GM20000 (cell line): ENCODE data around the gene CAP2.

Source experiments
- DNase-seq: peaks from one replicate; pipeline ENCODE4 v3.0.0; 2012; ENCODE audit warnings: low spot score
- TF ChIP-seq, protein P1 (sequence below): IDR thresholded peaks from 2 replicates; pipeline ENCODE4 v1.5.1; 2012; ENCODE audit warnings: mild to moderate bottlenecking, control low read depth; ENCODE audit errors: extremely low read depth, missing control alignments

CAP2 gene, protein sequence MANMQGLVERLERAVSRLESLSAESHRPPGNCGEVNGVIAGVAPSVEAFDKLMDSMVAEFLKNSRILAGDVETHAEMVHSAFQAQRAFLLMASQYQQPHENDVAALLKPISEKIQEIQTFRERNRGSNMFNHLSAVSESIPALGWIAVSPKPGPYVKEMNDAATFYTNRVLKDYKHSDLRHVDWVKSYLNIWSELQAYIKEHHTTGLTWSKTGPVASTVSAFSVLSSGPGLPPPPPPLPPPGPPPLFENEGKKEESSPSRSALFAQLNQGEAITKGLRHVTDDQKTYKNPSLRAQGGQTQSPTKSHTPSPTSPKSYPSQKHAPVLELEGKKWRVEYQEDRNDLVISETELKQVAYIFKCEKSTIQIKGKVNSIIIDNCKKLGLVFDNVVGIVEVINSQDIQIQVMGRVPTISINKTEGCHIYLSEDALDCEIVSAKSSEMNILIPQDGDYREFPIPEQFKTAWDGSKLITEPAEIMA

DNA sequence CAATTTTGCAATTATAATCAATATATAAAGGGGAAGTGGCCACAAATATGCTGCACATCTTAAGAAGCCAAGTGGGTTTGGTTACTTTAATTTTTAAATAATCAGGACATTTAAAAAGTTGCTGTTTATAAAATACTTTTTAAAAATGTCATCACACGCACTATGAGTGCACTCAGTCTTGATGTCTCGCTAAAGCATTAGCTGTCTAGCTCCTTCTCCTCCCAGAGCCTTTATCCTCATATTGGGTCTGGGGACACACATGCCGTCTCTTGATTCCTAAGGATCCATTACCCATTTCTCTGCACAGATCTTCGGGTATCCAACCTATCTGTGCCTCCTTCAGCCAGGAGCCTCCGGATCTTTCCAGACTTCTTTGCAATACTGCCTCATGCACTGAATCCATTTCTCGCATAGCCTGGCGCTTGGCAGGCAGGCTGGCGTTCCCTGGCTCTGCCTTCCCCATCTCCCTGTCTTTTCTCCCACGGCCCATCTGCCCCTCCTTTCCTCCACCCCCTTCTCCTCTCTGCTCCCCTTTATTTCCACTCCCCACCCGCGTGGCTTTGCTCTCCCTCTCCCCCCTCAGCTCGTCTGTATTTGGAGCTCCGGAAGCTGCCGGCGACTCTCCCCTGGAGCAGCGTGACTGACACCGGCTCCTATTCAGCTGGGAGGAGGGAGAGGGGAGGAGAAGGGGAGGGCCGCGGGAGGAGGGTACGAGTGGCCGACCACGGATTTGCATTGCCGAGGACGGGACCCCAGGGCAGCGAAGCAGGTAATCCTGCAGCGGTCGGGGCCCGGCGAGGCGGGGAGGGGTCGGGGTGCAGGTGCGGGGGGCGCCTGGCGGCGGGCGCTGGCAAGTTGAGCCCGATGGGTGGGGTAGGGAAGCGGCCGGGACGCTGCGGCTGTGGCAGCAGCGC lies at the start of gene CAP2:
TSS of gene CAP2 (plus strand) at position 618 of the 914 bp plus-strand sequence. CDS start 27,961 bp downstream, outside the sequence.
- no peak for DNase-seq

DNA sequence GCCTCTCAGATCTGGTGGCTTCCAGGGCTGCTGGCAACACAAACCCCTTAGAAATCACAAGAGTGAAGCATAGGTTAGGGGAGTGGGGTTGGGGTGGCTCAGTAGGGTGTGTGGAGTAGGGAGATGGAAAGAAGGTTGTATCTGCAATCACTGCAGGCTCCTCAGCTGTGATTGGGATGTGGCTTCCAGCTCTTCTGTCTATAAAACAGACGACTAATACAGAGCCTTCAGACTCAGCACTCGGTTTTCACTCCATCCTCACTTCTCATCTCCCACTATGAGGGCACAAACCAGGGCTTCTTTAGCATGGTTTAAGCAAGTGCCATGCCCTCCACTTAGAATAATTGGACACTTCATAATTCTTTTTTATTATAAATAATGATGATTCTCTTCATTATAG lies 46.4 kb upstream of the CAP2 start:
- TF ChIP-seq, protein P1, sequence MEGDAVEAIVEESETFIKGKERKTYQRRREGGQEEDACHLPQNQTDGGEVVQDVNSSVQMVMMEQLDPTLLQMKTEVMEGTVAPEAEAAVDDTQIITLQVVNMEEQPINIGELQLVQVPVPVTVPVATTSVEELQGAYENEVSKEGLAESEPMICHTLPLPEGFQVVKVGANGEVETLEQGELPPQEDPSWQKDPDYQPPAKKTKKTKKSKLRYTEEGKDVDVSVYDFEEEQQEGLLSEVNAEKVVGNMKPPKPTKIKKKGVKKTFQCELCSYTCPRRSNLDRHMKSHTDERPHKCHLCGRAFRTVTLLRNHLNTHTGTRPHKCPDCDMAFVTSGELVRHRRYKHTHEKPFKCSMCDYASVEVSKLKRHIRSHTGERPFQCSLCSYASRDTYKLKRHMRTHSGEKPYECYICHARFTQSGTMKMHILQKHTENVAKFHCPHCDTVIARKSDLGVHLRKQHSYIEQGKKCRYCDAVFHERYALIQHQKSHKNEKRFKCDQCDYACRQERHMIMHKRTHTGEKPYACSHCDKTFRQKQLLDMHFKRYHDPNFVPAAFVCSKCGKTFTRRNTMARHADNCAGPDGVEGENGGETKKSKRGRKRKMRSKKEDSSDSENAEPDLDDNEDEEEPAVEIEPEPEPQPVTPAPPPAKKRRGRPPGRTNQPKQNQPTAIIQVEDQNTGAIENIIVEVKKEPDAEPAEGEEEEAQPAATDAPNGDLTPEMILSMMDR = no peak
- DNase-seq = no peak

More for the DNA sequence above, at the start of gene CAP2:
- TF ChIP-seq, protein P1 = no peak

DNA sequence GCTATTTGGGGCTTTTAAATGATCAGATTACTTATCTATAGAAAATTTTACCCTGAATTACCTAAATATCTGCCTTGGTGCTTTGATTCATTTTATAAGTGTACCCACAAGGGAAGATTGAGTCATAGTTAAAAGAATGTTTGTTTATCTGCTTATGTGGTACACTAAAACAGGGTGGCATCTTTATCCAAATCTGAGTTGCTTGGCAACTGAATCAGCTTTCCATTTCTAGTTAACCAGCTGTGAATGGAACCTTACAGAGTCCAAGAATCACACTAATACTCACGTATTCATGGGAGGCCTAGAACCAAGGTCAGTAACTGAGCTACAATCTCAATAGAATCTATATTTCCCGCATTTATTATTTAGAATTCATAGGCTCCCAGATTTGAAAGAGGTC lies 44.0 kb upstream of the CAP2 start:
- TF ChIP-seq, protein P1 = no peak

DNA sequence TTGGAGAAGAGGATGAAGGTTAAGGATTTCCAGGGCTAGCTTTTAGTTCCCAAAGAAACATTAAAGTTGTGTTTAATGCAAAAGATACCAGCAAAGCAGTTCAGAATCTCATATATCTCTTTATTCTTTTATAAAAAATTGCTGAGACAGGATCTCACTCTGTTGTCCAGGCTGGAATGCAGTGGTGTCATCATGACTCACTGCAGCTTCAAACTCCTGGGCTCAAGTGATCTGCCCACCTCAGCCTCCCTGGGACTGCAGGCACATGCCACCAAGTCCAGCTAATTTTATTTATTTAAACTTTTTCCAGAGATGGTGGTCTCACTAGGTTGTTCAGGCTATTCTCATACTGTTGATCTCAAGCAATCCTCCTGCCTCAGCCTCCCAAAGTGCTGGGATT lies 41.1 kb upstream of the CAP2 start:
- TF ChIP-seq, protein P1 = no peak
- no peak for DNase-seq

More for the DNA sequence above, 44.0 kb upstream of the CAP2 start:
- no peak for DNase-seq

DNA sequence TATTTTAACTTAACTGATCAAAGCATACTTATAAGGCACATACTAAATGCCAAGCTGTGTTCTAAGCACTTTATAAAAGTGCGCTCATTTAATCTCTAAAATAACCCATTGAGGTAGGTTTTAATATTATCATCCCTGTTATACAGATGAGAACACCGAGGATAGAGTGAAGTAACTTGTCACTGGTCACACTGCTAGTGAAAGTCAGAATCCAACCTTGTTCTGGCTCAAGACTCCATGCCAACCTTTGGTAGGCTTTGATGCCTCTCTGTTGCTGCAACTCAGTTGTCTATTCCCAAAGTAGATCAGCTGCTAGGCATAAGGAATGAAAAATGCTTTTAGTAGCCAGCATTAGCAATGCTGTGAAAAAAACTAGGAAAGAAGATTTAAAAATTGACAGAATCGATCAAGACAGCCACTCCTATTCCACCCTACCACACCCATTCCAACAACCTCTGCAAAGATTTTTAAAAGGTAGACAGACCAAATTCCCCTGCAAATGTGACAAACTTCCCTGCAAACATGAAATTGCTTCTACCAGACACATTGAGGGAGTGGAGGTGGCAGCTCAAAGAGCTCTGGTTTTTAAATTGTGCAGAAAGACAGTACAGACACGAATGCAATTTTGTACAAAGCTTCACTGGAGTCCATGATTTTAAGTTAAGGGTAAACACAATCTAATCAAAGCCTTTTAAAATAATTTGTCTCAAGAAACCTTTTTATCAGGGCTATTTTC lies 39.8 kb upstream of the CAP2 start:
- DNase-seq = no peak
- TF ChIP-seq, protein P1 = no peak

DNA sequence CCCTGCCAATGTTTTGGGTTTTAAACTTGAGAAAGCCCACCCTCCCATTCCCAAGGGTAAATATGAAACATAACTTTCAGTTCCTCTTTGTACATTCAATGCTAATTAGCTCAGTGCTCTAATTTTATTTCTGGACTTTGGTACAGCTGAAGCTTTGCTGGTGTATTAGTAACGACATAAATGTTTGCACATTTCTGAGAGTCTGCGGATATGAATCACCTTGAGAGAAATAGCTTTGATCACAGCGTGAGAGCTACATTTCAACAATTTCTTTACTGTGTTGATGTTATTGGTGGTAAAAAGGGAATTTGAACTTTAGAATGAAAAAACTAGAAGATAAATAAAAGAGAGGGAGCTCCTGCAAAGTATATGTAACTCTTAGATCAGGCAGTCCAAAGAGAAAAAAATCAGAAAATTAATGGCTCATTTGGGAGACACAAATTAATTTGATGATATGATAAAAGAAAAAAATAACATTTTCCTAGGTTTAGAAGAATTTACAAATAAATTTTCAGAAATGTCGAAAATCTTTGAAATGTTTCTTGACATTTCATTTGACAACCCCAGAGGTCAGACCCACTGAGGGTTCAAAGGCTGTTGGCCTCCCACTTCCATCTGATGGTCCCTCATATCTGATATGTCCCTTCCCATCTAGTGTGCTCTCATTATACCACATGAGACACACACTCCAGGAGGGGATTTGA lies 38.5 kb upstream of the CAP2 start:
- no peak for DNase-seq
- TF ChIP-seq, protein P1 = no peak
